Measurements from ENCODE around the gene LRRK1. TPM values are rescaled to one million over a fixed set of nuclear protein-coding genes. Genes with fewer than 3 reads are reported as not detected.

The LRRK1 gene
- total and polyA plus RNA-seq, 8 donors = 4.3 to 19.4 (median 11.1) TPM

DNA sequence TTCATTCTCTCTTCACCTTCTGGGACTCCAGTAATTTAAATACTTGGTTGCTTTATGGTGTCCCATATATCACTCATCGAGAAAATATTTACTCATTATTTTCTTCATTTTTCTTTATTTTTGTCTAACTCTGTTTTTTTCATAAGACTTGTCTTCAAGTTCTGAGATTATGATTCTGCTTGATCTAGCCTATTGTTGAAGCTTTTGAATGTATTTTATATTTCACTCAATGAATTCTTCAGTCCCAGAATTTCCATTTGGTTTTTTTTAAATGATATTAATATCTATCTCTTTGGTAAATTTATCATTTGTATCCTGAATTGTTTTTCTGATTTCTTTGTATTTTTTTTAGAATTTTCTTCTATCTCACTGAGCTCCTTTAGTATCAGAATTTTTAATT lies 117.0 kb downstream of the LRRK1 start:
- DNase-seq (no peak), FAIRE-seq (peak; percentile 75)
- intact Hi-C loops (cut with DNase I) = no loop called here

GRCh38 chr15:101037090-101037830 lies 118.1 kb downstream of the LRRK1 start:
- TF ChIP-seq CTCF (IDR thresholded peaks at IDR 0.05) = no peak
- intact Hi-C loops (cut with DNase I) = no loop called here
- no peaks in the 10 kb centered on the region for H3K9me3 ChIP-seq
- ATAC-seq = no peak
- no peaks in the 10 kb centered on the region for H3K27me3 ChIP-seq
- H3K4me1 ChIP-seq = no peaks in the 10 kb centered on the region
- H3K4me3 ChIP-seq = no peak overlapping the region
- peaks cover 0 to 5% (median 0%) of the 10 kb centered on the region in 3 donors for H3K36me3 ChIP-seq
- WGBS, 2 donors = 91 to 98% methylated on average over 3 of the region's 3 CpGs
- no peak for DNase-seq
- no peak for FAIRE-seq
- H3K27ac ChIP-seq = no peak overlapping the region

More for the DNA sequence above, 117.0 kb downstream of the LRRK1 start:
- Histone ChIP-seq H3K4me1 (no peaks in the 10 kb centered on the region), H3K36me3 (peaks cover 0 to 5% (median 0%) of the 10 kb centered on the region in 3 donors), H3K9me3 (no peaks in the 10 kb centered on the region), H3K27me3 (no peaks in the 10 kb centered on the region), H3K4me3 (no peak overlapping the region), H3K27ac (no peak overlapping the region)
- WGBS, 2 donors = 94% methylated on average over 1 of the region's 1 CpG
- no peak for TF ChIP-seq CTCF (IDR thresholded peaks at IDR 0.05)
- no peak for ATAC-seq

DNA sequence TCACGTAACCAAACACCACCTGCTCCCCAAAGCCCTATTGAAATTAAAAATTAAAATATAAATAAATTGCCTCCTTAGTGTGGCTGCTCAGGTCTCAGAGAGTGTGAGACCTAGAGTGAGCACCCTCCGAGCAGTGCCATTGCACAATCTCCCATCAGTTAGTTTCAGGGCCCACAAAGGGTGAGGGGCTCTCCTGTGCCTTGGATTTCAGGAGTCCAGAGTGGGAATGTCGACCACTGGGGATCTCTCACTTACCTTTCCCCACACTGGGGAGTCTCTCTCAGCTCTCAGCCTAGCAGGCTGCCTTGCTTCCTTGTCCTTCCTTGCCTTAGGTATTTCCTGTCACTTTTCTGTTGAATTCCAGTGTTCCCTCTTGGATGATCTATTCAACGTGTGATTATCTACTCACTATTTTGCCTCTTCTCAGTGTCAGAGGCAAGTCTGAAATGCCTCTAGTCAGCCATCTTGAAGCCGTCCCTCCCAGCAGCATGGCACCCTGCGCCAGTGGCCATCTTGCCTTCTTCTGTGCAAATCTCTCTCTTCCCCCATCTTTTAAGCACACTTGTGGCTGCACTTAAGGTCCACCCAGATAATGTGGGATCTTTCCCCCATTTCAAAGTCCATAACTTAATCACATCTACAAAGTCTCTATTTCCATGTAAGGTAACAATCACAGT lies 119.3 kb downstream of the LRRK1 start:
- FAIRE-seq (no peak), ATAC-seq (no peak), DNase-seq (peak in 1 of 6 donors; percentile 5)
- peaks cover 0 to 5% (median 0%) of the 10 kb centered on the region in 3 donors for H3K36me3 ChIP-seq
- H3K4me3 ChIP-seq = no peak overlapping the region
- no peaks in the 10 kb centered on the region for H3K9me3 ChIP-seq
- H3K27ac ChIP-seq = no peak overlapping the region
- 87 to 88% methylated on average over 6 of the region's 6 CpGs for WGBS, 2 donors
- intact Hi-C loops (cut with DNase I) = no loop called here
- H3K27me3 ChIP-seq = no peaks in the 10 kb centered on the region
- no peak for TF ChIP-seq CTCF (IDR thresholded peaks at IDR 0.05)
- H3K4me1 ChIP-seq = no peaks in the 10 kb centered on the region

- FAIRE-seq = no peak
- H3K9me3 ChIP-seq = no peaks in the 10 kb centered on the region
- H3K27ac ChIP-seq = no peak overlapping the region
- no peak for TF ChIP-seq CTCF (IDR thresholded peaks at IDR 0.05)
- WGBS, 2 donors = 93% methylated on average over 3 of the region's 3 CpGs
- intact Hi-C loops (cut with DNase I) = no loop called here
- no peak for ATAC-seq
- H3K27me3 ChIP-seq = no peaks in the 10 kb centered on the region
- no peak for DNase-seq
- no peaks in the 10 kb centered on the region for H3K4me1 ChIP-seq
- H3K4me3 ChIP-seq = no peak overlapping the region
- H3K36me3 ChIP-seq = peaks cover 0 to 5% (median 0%) of the 10 kb centered on the region in 3 donors
Measured at GRCh38 chr15:101039461-101039860, 120.3 kb downstream of the LRRK1 start.

GRCh38 chr15:101042320-101042719 lies 123.2 kb downstream of the LRRK1 start:
- intact Hi-C loops (cut with DNase I) = no loop called here
- Histone ChIP-seq H3K27ac (no peak overlapping the region), H3K9me3 (no peaks in the 10 kb centered on the region), H3K36me3 (peaks cover 0 to 5% (median 0%) of the 10 kb centered on the region in 3 donors), H3K27me3 (no peaks in the 10 kb centered on the region), H3K4me3 (no peak overlapping the region), H3K4me1 (no peaks in the 10 kb centered on the region)
- DNase-seq = peak in 2 of 6 donors; percentile 4 to 36
- no peak for TF ChIP-seq CTCF (IDR thresholded peaks at IDR 0.05)
- ATAC-seq = no peak
- FAIRE-seq = no peak
- 92 to 94% methylated on average over 4 of the region's 4 CpGs for WGBS, 2 donors
